Fibroblast of lung (primary cell): ENCODE data around the gene OR5AU1. TPM values are rescaled to one million over a fixed set of nuclear protein-coding genes. Genes with fewer than 3 reads are reported as not detected.

ENCODE experiments used
- DNase-seq, 2 donors: peaks; one replicate each; pipeline versions ENCODE4 v3.0.0 to v3.0.0-alpha.2; 2010; ENCODE audit warnings: low read depth in 2 of 2
- H2AFZ ChIP-seq: 2 replicates; pipeline ENCODE4 v1.5.1; 2012; ENCODE audit warnings: low read length, control low read depth, inconsistent platforms
- H3K27ac ChIP-seq: 2 replicates; pipeline ENCODE4 v1.5.1; 2011; ENCODE audit warnings: low read length, control low read depth; ENCODE audit not compliant: insufficient read depth
- H3K27me3 ChIP-seq: 2 replicates; pipeline ENCODE4 v1.5.1; 2011; ENCODE audit warnings: mild to moderate bottlenecking, low read length; ENCODE audit not compliant: control insufficient read depth, insufficient read depth
- H3K36me3 ChIP-seq: 2 replicates; pipeline ENCODE4 v1.5.1; 2011; ENCODE audit warnings: low read length; ENCODE audit not compliant: control insufficient read depth, insufficient read depth
- H3K4me1 ChIP-seq: 2 replicates; pipeline ENCODE4 v1.5.1; 2011; ENCODE audit warnings: low read length; ENCODE audit not compliant: control insufficient read depth, insufficient read depth; ENCODE audit errors: extremely low read depth
- H3K4me2 ChIP-seq: 2 replicates; pipeline ENCODE4 v1.5.1; 2011; ENCODE audit warnings: low read length, control low read depth; ENCODE audit not compliant: insufficient read depth; ENCODE audit errors: extremely low read depth
- H3K4me3 ChIP-seq, 4 experiments: fragments of 200-600 bp in 1 of 4; sonication (generic) in 1 of 4; replicated peaks in 1 of 4; 2 replicates each; pipeline ENCODE4 v1.5.1; 2011 to 2016; ENCODE audit warnings: low read length in 4 of 4, low read depth in 3 of 4, mild to moderate bottlenecking in 3 of 4, control low read depth in 2 of 4, inconsistent platforms in 1 of 4, mixed read lengths in 1 of 4; ENCODE audit not compliant: insufficient read depth in 1 of 4; ENCODE audit errors: control extremely low read depth in 1 of 4
- H3K79me2 ChIP-seq: 2 replicates; pipeline ENCODE4 v1.5.1; 2012; ENCODE audit warnings: mild to moderate bottlenecking, low read length, inconsistent platforms; ENCODE audit not compliant: control insufficient read depth, insufficient read depth
- H3K9ac ChIP-seq: 2 replicates; pipeline ENCODE4 v1.5.1; 2011; ENCODE audit warnings: mild to moderate bottlenecking, low read length, control low read depth; ENCODE audit not compliant: insufficient read depth
- H3K9me3 ChIP-seq: 2 replicates; pipeline ENCODE4 v1.5.1; 2012; ENCODE audit warnings: low read depth, low read length; ENCODE audit not compliant: control insufficient read depth, insufficient read depth
- H4K20me1 ChIP-seq: 2 replicates; pipeline ENCODE4 v1.5.1; 2011; ENCODE audit warnings: low read length; ENCODE audit not compliant: control insufficient read depth, insufficient read depth; ENCODE audit errors: extremely low read depth
- EZH2 ChIP-seq: IDR thresholded peaks from 2 replicates; pipeline ENCODE4 v1.5.1; 2012; ENCODE audit warnings: low read length, control low read depth, mild to moderate bottlenecking; ENCODE audit errors: missing control alignments
- polyA minus RNA-seq: library from RNA; depleted of rRNA, polyadenylated mRNA; stranded (reverse); fragments of >200 nt; gene quantifications from 2 replicates; pipeline ENCODE4 v1.2.3, GENCODE V29; 2011; ENCODE audit warnings: low replicate concordance
- polyA plus RNA-seq, 2 donors: library from polyadenylated mRNA; depleted of rRNA in 1 of 2; stranded (reverse) in 1 of 2; unstranded in 1 of 2; fragments of >200 nt; gene quantifications; 2 replicates each; pipeline ENCODE4 v1.2.1, GENCODE V29; 2011 to 2012; ENCODE audit warnings: missing spikeins in 1 of 2
- total RNA-seq: library from RNA; depleted of rRNA; stranded (reverse); fragments of >200 nt; gene quantifications from 2 replicates; pipeline ENCODE4 v1.2.1, GENCODE V29; 2014
- TF ChIP-seq, protein P1 (sequence below), 2 donors: IDR thresholded peaks in 1 of 2; conservative IDR thresholded peaks in 1 of 2; 1 replicate in 1 of 2; 2 replicates in 1 of 2; pipeline ENCODE4 v1.5.1; 2011 to 2012; ENCODE audit warnings: low read length in 2 of 2, control low read depth in 1 of 2, inconsistent platforms in 1 of 2, low read depth in 1 of 2, mild to moderate bottlenecking in 1 of 2

OR5AU1 gene
- total RNA-seq = not detected in 2 replicates
- polyA plus RNA-seq = not detected in 2 replicates
- polyA plus RNA-seq (2012) = not detected in 2 replicates
- polyA minus RNA-seq = not detected in 2 replicates

DNA sequence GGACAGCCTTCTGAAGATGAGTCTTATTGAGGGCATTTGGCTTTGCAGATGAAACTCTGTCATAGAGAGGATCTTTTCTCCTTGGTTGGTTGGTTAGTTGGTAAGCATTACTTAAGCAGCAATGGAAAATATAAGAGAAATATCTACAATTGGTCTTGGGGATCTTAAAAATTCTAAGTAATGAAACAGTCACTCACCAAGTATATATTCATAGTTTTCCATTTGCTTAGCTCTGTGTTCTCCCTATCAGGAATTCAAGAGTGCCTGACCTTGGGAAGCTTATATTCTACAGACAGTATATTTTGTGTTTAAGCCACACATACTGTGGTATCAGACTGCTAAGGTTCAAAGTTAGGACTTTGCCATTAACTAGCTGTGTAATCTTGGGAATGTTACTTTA, at the start of gene OR5AU1:
Gene OR5AU1, minus strand, starts transcription at position 101 of the 400 bp plus-strand sequence. CDS start 191 bp downstream, outside the sequence.
- no peak for TF ChIP-seq EZH2
- TF ChIP-seq, protein P1, sequence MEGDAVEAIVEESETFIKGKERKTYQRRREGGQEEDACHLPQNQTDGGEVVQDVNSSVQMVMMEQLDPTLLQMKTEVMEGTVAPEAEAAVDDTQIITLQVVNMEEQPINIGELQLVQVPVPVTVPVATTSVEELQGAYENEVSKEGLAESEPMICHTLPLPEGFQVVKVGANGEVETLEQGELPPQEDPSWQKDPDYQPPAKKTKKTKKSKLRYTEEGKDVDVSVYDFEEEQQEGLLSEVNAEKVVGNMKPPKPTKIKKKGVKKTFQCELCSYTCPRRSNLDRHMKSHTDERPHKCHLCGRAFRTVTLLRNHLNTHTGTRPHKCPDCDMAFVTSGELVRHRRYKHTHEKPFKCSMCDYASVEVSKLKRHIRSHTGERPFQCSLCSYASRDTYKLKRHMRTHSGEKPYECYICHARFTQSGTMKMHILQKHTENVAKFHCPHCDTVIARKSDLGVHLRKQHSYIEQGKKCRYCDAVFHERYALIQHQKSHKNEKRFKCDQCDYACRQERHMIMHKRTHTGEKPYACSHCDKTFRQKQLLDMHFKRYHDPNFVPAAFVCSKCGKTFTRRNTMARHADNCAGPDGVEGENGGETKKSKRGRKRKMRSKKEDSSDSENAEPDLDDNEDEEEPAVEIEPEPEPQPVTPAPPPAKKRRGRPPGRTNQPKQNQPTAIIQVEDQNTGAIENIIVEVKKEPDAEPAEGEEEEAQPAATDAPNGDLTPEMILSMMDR (conservative IDR thresholded peaks at IDR 0.05 in 1 of 2, IDR thresholded peaks at IDR 0.05 in 1 of 2; ENCODE audit: low read depth in 1 of 2, low read length in 2 of 2) = no peak
- Histone ChIP-seq H3K4me3 (no peak within 1 kb of the TSS), H3K4me1 (no peaks in the 10 kb centered on the region), H3K27ac (no peak within 1 kb of the TSS), H3K27me3 (peaks cover 11% of the 10 kb centered on the region), H3K4me2 (no peak within 1 kb of the TSS), H3K9me3 (no peaks in the 10 kb centered on the region), H4K20me1 (no peaks in the 10 kb centered on the region), H2AFZ (no peak within 1 kb of the TSS), H3K79me2 (no peaks in the 10 kb centered on the region), H3K9ac (no peak within 1 kb of the TSS), H3K36me3 (no peaks in the 10 kb centered on the region)
- DNase-seq = no peak

DNA sequence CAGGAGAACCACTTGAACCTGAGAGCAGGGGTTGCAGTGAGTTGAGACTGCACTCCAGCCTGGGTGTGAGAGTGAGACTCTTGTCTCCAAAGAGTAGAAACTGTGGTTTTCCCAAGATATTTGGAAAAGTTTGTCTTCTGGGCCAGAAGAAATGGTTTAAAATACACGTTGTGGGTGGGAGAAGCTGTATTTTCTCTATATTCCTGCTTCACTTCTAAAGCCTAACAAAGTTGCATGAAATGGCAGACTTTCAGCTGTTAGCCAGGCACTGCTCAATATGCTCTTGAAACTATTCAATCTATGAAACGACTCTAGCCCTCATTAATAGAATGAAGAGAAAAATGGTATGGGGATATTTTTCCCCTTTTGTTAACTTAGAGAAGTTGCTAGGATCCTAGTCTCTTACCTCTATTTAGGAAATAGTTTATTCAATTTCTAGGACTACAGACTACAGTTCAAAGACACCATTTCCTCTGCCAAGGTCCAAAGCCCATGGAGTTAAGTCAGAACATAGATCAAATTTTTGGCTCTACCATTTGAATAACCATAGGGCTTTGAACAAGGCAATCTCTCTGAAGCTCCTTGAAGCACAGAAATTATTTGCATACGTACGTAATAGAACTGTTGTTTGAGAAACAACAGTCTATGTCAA, 49.3 kb upstream of the OR5AU1 start:
- H3K79me2 ChIP-seq = no peaks in the 10 kb centered on the region
- TF ChIP-seq EZH2 = no peak
- TF ChIP-seq, protein P1 (conservative IDR thresholded peaks at IDR 0.05 in 1 of 2, IDR thresholded peaks at IDR 0.05 in 1 of 2; ENCODE audit: low read depth in 1 of 2, low read length in 2 of 2) = no peak
- no peaks in the 10 kb centered on the region for H3K27me3 ChIP-seq
- H3K4me1 ChIP-seq = no peaks in the 10 kb centered on the region
- no peak overlapping the region for H3K27ac ChIP-seq
- H3K4me2 ChIP-seq = no peak overlapping the region
- H3K36me3 ChIP-seq = peaks cover 16% of the 10 kb centered on the region
- no peak for DNase-seq
- no peaks in the 10 kb centered on the region for H4K20me1 ChIP-seq
- H3K4me3 ChIP-seq = no peak overlapping the region
- no peaks in the 10 kb centered on the region for H3K9me3 ChIP-seq
- H3K9ac ChIP-seq = no peak overlapping the region
- no peak overlapping the region for H2AFZ ChIP-seq

DNA sequence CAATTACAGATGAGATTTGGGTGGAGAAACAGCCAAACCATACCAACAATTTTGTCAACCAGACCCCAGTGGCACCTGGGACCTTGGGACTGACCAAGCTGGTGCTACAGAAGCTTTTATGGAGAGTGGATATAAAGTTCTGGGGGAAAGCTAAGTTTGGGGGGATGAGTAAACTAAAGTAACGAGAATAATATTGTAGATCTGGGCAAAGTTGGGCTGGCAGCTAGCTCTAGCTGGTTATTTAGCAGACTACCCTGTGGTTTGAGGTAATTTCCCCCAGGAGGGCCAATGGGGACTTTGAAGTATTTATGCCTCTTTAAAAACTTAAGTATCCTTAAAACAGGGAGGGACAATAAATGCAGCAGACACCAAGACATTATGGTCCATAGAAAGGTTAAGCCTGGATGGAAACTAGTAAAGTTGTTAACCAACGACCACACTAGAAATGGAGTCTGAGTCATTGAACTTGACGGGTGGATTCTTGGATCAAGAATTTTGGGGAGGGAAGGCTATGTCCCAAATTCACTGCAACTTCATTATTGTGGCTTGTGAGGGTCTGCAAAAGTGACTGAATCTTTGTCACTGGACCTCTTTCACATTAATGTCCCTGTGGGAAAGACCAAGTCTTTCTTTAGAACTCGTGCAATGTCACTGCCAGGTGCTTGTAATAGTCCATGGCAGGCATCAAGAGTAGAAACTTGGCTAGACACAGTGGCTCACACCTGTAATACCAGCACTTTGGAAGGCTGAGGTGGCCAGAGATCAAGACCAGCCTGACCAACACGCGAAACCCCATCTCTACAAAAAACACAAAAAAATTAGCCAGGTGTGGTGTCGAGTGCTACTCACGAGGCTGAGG, 48.5 kb upstream of the OR5AU1 start:
- Histone ChIP-seq H3K36me3 (peaks cover 16% of the 10 kb centered on the region), H3K9ac (no peak overlapping the region)
- no peak for DNase-seq

More for the DNA sequence above, 48.5 kb upstream of the OR5AU1 start:
- TF ChIP-seq, protein P1 (conservative IDR thresholded peaks at IDR 0.05 in 1 of 2, IDR thresholded peaks at IDR 0.05 in 1 of 2; ENCODE audit: low read depth in 1 of 2, low read length in 2 of 2) = no peak
- Histone ChIP-seq H3K4me3 (no peak overlapping the region), H3K9me3 (no peaks in the 10 kb centered on the region), H3K4me1 (no peaks in the 10 kb centered on the region), H3K79me2 (no peaks in the 10 kb centered on the region), H4K20me1 (no peaks in the 10 kb centered on the region), H3K27ac (no peak overlapping the region), H3K27me3 (no peaks in the 10 kb centered on the region), H2AFZ (no peak overlapping the region), H3K4me2 (no peak overlapping the region)
